Measurements from ENCODE around the gene RDH16. TPM values are rescaled to one million over a fixed set of nuclear protein-coding genes. Genes with fewer than 3 reads are reported as not detected.

RDH16 gene
- total RNA-seq, 1 experiment from 2014 or later, result 0.39 TPM

GRCh38 chr12:56922031-56922430 is 35.4 kb downstream of the RDH16 start:
- no peaks in the 10 kb centered on the region for H3K27me3 ChIP-seq (ENCODE audit: insufficient read depth, low read length)
- H3K27ac ChIP-seq (ENCODE audit: insufficient read length, low read depth, low read length), result no peak overlapping the region
- H3K4me2 ChIP-seq (ENCODE audit: insufficient read depth, insufficient read length, low read length), result no peak overlapping the region
- no peak overlapping the region for H4K5ac ChIP-seq (ENCODE audit: insufficient read length, low read depth, low read length)
- peaks cover 4 to 6% of the 10 kb centered on the region in 2 experiments; a peak in 3 of 5 replicates for H3K9me3 Mint-ChIP-seq
- H3K18ac ChIP-seq (ENCODE audit: insufficient read length, low read depth, low read length), result no peak overlapping the region
- no CpG with 5 or more reads among the region's 1 CpG for WGBS (ENCODE audit: extremely low coverage, insufficient read length, low lambda C conversion rate)
- no peaks in the 10 kb centered on the region for H3K23me2 ChIP-seq (ENCODE audit: insufficient read length, low read depth, low read length, poor library complexity, severe bottlenecking)
- no peak for DNase-seq
- H4K91ac ChIP-seq (ENCODE audit: insufficient read length, low read depth, low read length), result no peak overlapping the region
- no peaks in the 10 kb centered on the region for H3K79me1 ChIP-seq (ENCODE audit: insufficient read depth, low read depth, low read length, poor library complexity, severe bottlenecking)
- H3K4me1 Mint-ChIP-seq, result no peaks in the 10 kb centered on the region
- no peak overlapping the region for H3K56ac ChIP-seq (ENCODE audit: insufficient read length, low read depth, low read length)
- no peaks in the 10 kb centered on the region for H3K79me2 ChIP-seq (ENCODE audit: insufficient read depth, low read length)
- H4K8ac ChIP-seq (replicated peaks; ENCODE audit: insufficient read length, low read depth, low read length), result no peak overlapping the region
- H3K14ac ChIP-seq (ENCODE audit: insufficient read depth, low read length), result no peak overlapping the region
- H2BK12ac ChIP-seq (ENCODE audit: insufficient read length, low read depth, low read length), result no peak overlapping the region
- no peak overlapping the region for H3T11ph ChIP-seq (ENCODE audit: low read length)
- H3K4me1 ChIP-seq (ENCODE audit: insufficient read depth, low read length), result no peaks in the 10 kb centered on the region
- H2AFZ ChIP-seq (ENCODE audit: low read length), result no peak overlapping the region
- no peak overlapping the region for H3K27ac Mint-ChIP-seq
- H2BK120ac ChIP-seq (ENCODE audit: low read depth, low read length, poor library complexity, severe bottlenecking), result no peak overlapping the region
- H3K9me3 ChIP-seq (ENCODE audit: control insufficient read depth, low read depth, low read length), result no peaks in the 10 kb centered on the region
- H2AK5ac ChIP-seq (ENCODE audit: insufficient read length, low read length), result no peak overlapping the region
- no peak overlapping the region for H3K4ac ChIP-seq (ENCODE audit: low read depth, low read length)
- peaks cover 18% of the 10 kb centered on the region for H3K27me3 Mint-ChIP-seq (ENCODE audit: low read depth)
- no peak overlapping the region for H3K23ac ChIP-seq (ENCODE audit: insufficient read length, low read depth, low read length)
- no peaks in the 10 kb centered on the region for H4K20me1 ChIP-seq (ENCODE audit: control insufficient read depth, insufficient read depth, insufficient read length)
- no peaks in the 10 kb centered on the region; a peak in 1 of 7 replicates for H3K36me3 Mint-ChIP-seq (ENCODE audit: insufficient read depth in 1 of 3, low read depth in 3 of 3)
- H2BK5ac ChIP-seq (ENCODE audit: insufficient read length, low read length), result no peak overlapping the region
- H2BK15ac ChIP-seq (ENCODE audit: low read depth, low read length), result no peak overlapping the region
- H2BK20ac ChIP-seq (ENCODE audit: low read depth, low read length, poor library complexity, severe bottlenecking), result no peak overlapping the region
- TF ChIP-seq CTCF (conservative IDR thresholded peaks at IDR 0.05), result no peak
- no peak overlapping the region for H3K4me3 Mint-ChIP-seq
- no peak overlapping the region for H3K9ac ChIP-seq (ENCODE audit: extremely low read depth, insufficient read length, low read length)
